Activated B cell treated with CpG ODN at 0.5 μM for 24 hours (primary cell): ENCODE data around the gene CLCF1. TPM values are rescaled to one million over a fixed set of nuclear protein-coding genes. Genes with fewer than 3 reads are reported as not detected.

ENCODE experiments used
- ATAC-seq: fragments of 200-7000 bp; cut with Tn5 transposase; one replicate; pipeline ENCODE4 v1.10.0; 2021; ENCODE audit warnings: low read depth, mild to moderate bottlenecking, moderate library complexity
- CTCF ChIA-PET: fragments of 350-600 bp; sonication (Branson Sonifier 250); formaldehyde crosslinking; loops from one replicate; lab custom pipeline; 2021; ENCODE audit warnings: antibody characterized with exemption; lab: Charles Lee
- POLR2A ChIA-PET: fragments of 350-600 bp; sonication (Branson Sonifier 250); formaldehyde crosslinking; loops from one replicate; lab custom pipeline; 2021; ENCODE audit warnings: antibody characterized with exemption; lab: Charles Lee
- DNase-seq: peaks from one replicate; pipeline ENCODE4 v3.0.0; 2022
- H3K27ac Mint-ChIP-seq: one replicate; pipeline ENCODE4 v1.8.0; 2020; ENCODE audit warnings: mixed read lengths
- H3K27me3 Mint-ChIP-seq: one replicate; pipeline ENCODE4 v1.8.0; 2021; ENCODE audit warnings: mixed read lengths
- H3K36me3 Mint-ChIP-seq: one replicate; pipeline ENCODE4 v1.8.0; 2021; ENCODE audit warnings: low read depth, mixed read lengths
- H3K4me1 Mint-ChIP-seq: one replicate; pipeline ENCODE4 v1.8.0; 2021; ENCODE audit warnings: mixed read lengths
- H3K4me3 Mint-ChIP-seq: one replicate; pipeline ENCODE4 v1.8.0; 2020; ENCODE audit warnings: mild to moderate bottlenecking, mixed read lengths
- H3K9me3 Mint-ChIP-seq: one replicate; pipeline ENCODE4 v1.8.0; 2020; ENCODE audit warnings: mixed read lengths
- CTCF ChIP-seq: fragments of 200-600 bp; IDR thresholded peaks from one replicate; pipeline ENCODE4 v1.8.0; 2022; ENCODE audit warnings: antibody characterized with exemption, mild to moderate bottlenecking
- intact Hi-C: fragments of 100-400 bp; cut with micrococcal nuclease; formaldehyde crosslinking; loops from one replicate; pipeline ENCODE4 v1.15.1; 2024
- total RNA-seq: library from RNA; stranded (reverse); gene quantifications from 2 replicates; pipeline ENCODE4 v1.2.3, GENCODE V29; 2022

Gene CLCF1
- total RNA-seq, 1 donor from 2014 or later: 30.7 TPM

GRCh38 chr11:67357831-67358670 lies 15.3 kb downstream of the CLCF1 start:
- Mint-ChIP-seq H3K27ac (peak overlapping the region; percentile 90), H3K4me1 (peaks cover 74% of the 10 kb centered on the region), H3K36me3 (peaks cover 18% of the 10 kb centered on the region), H3K27me3 (no peaks in the 10 kb centered on the region), H3K4me3 (no peak overlapping the region), H3K9me3 (no peaks in the 10 kb centered on the region)
- POLR2A ChIA-PET: interaction anchor here (0.7 to 26.3 kb wide), 4 partner anchors 11 to 44 kb away, joined by 3 to 1307 read pairs (median 51); partner anchors contain the start of genes CLCF1, PPP1CA and TBC1D10C
- ATAC-seq (no peak), DNase-seq (no peak)
- intact Hi-C loops: loop anchor here (1.0 to 10.0 kb wide), 3 partner anchors 16 to 357 kb away; no protein-coding TSS in a partner anchor
- no peak for TF ChIP-seq CTCF
- CTCF ChIA-PET: interaction anchor here (5.8 to 10.1 kb wide), 2 partner anchors 12 to 19 kb away, joined by 56 to 735 read pairs; partner anchors contain the start of gene CLCF1

GRCh38 chr11:67356864-67357561 lies 16.4 kb downstream of the CLCF1 start:
- Mint-ChIP-seq H3K4me3 (peak overlapping the region; percentile 72), H3K9me3 (no peaks in the 10 kb centered on the region), H3K36me3 (peaks cover 12% of the 10 kb centered on the region), H3K27ac (peak overlapping the region; percentile 90), H3K27me3 (no peaks in the 10 kb centered on the region), H3K4me1 (peaks cover 70% of the 10 kb centered on the region)
- ATAC-seq (no peak), DNase-seq (peak; percentile 41)
- TF ChIP-seq CTCF: peak; percentile 31
- intact Hi-C loops: loop anchor here (1.0 to 10.0 kb wide), 3 partner anchors 17 to 358 kb away; no protein-coding TSS in a partner anchor
- CTCF ChIA-PET: interaction anchor here (0.6 to 10.1 kb wide), 10 partner anchors 8 to 262 kb away, joined by 3 to 735 read pairs (median 4); partner anchors contain the start of gene CLCF1
- POLR2A ChIA-PET: interaction anchor here (0.7 to 26.3 kb wide), 9 partner anchors 10 to 85 kb away, joined by 3 to 1307 read pairs (median 4); partner anchors contain the start of genes CLCF1, PPP1CA, PTPRCAP and RAD9A

- ATAC-seq (no peak), DNase-seq (no peak)
- CTCF ChIA-PET: interaction anchor here (0.6 to 10.1 kb wide), 11 partner anchors 8 to 261 kb away, joined by 3 to 735 read pairs (median 4); partner anchors contain the start of gene CLCF1
- H3K27me3 Mint-ChIP-seq: no peaks in the 10 kb centered on the region
- H3K9me3 Mint-ChIP-seq: no peaks in the 10 kb centered on the region
- peaks cover 69% of the 10 kb centered on the region for H3K4me1 Mint-ChIP-seq
- POLR2A ChIA-PET: interaction anchor here (0.5 to 26.3 kb wide), 10 partner anchors 11 to 89 kb away, joined by 3 to 1307 read pairs (median 7); partner anchors contain the start of genes CLCF1, GRK2, PPP1CA and PTPRCAP
- no peak for TF ChIP-seq CTCF
- H3K4me3 Mint-ChIP-seq: peak overlapping the region; percentile 72
- intact Hi-C loops: loop anchor here (10.0 kb wide), 1 partner anchor 358 kb away; no protein-coding TSS in a partner anchor
- peak overlapping the region; percentile 90 for H3K27ac Mint-ChIP-seq
- H3K36me3 Mint-ChIP-seq: peaks cover 14% of the 10 kb centered on the region
Observed at GRCh38 chr11:67356387-67356863, 17.0 kb downstream of the CLCF1 start.

GRCh38 chr11:67355794-67356386 lies 17.5 kb downstream of the CLCF1 start:
- ATAC-seq: no peak

More at GRCh38 chr11:67355794-67356386, 17.5 kb downstream of the CLCF1 start:
- peaks cover 16% of the 10 kb centered on the region for H3K36me3 Mint-ChIP-seq
- no peaks in the 10 kb centered on the region for H3K27me3 Mint-ChIP-seq
- peak overlapping the region; percentile 24 for H3K4me3 Mint-ChIP-seq
- no peak for DNase-seq
- no peak for TF ChIP-seq CTCF
- CTCF ChIA-PET: interaction anchor here (0.7 to 10.1 kb wide), 9 partner anchors 9 to 261 kb away, joined by 3 to 735 read pairs (median 4); partner anchors contain the start of gene CLCF1
- H3K4me1 Mint-ChIP-seq: peaks cover 70% of the 10 kb centered on the region
- POLR2A ChIA-PET: interaction anchor here (0.5 to 26.3 kb wide), 12 partner anchors 11 to 150 kb away, joined by 3 to 1307 read pairs (median 28); partner anchors contain the start of genes ANKRD13D, CLCF1, CORO1B and GRK2
- no peaks in the 10 kb centered on the region for H3K9me3 Mint-ChIP-seq
- H3K27ac Mint-ChIP-seq: peak overlapping the region; percentile 77
- intact Hi-C loops: loop anchor here (10.0 kb wide), 1 partner anchor 359 kb away; no protein-coding TSS in a partner anchor
